Suprapubic skin (tissue), 4 donors: ENCODE measurements around the gene CHST1. TPM values are rescaled to one million over a fixed set of nuclear protein-coding genes. Genes with fewer than 3 reads are reported as not detected.

Source experiments
- DNase-seq, 2 donors: peaks; one replicate each; pipeline ENCODE4 v3.0.0-alpha.2; 2019; ENCODE audit warnings: low spot score in 2 of 2
- H3K27ac ChIP-seq: fragments of 200-600 bp; sonication (generic); one replicate; pipeline ENCODE4 v1.5.1; 2019
- H3K27me3 ChIP-seq: fragments of 200-600 bp; sonication (generic); one replicate; pipeline ENCODE4 v1.5.1; 2019
- H3K36me3 ChIP-seq: fragments of 200-600 bp; sonication (generic); one replicate; pipeline ENCODE4 v1.5.1; 2019
- H3K4me1 ChIP-seq: fragments of 200-600 bp; sonication (generic); one replicate; pipeline ENCODE4 v1.5.1; 2019
- H3K4me3 ChIP-seq: fragments of 200-600 bp; sonication (generic); one replicate; pipeline ENCODE4 v1.5.1; 2019; ENCODE audit warnings: mild to moderate bottlenecking
- H3K9me3 ChIP-seq: fragments of 200-600 bp; sonication (generic); one replicate; pipeline ENCODE4 v1.5.1; 2019
- EP300 ChIP-seq: sonication (generic); formaldehyde crosslinking; IDR thresholded peaks from one replicate; pipeline ENCODE4 v1.6.1; 2017; ENCODE audit warnings: antibody characterized with exemption
- POLR2A ChIP-seq, 2 donors: fragments of 450-650 bp; IDR thresholded peaks; one replicate each; pipeline ENCODE4 v1.6.1; 2017; ENCODE audit warnings: antibody characterized with exemption in 2 of 2, mild to moderate bottlenecking in 2 of 2, moderate library complexity in 2 of 2
- POLR2AphosphoS5 ChIP-seq, 3 donors: sonication (generic); formaldehyde crosslinking; IDR thresholded peaks; one replicate each; pipeline ENCODE4 v1.6.1; 2017; ENCODE audit warnings: antibody characterized with exemption in 3 of 3
- WGBS: methylation state at CpG from one replicate; pipeline ENCODE4 v1.1.5; 2018; 5-methylcytosine and 5-hydroxymethylcytosine counted together
- total RNA-seq, 4 donors: library from RNA; depleted of rRNA; stranded (reverse); fragments of >200 nt; gene quantifications; one replicate each; pipeline ENCODE4 v1.1.0, GENCODE V29; 2016
- TF ChIP-seq, protein P1 (sequence below), 2 donors: fragments of 200-600 bp in 1 of 2; fragments of 450-650 bp in 1 of 2; sonication (generic) in 1 of 2; IDR thresholded peaks; one replicate each; pipeline ENCODE4 v1.5.1; 2016 to 2019; ENCODE audit warnings: antibody characterized with exemption in 2 of 2, mild to moderate bottlenecking in 1 of 2, moderate library complexity in 1 of 2

CHST1 gene
- total RNA-seq, 4 donors from 2014 or later = 0.38 to 1.1 (median 0.94) TPM; not detected in 1

DNA sequence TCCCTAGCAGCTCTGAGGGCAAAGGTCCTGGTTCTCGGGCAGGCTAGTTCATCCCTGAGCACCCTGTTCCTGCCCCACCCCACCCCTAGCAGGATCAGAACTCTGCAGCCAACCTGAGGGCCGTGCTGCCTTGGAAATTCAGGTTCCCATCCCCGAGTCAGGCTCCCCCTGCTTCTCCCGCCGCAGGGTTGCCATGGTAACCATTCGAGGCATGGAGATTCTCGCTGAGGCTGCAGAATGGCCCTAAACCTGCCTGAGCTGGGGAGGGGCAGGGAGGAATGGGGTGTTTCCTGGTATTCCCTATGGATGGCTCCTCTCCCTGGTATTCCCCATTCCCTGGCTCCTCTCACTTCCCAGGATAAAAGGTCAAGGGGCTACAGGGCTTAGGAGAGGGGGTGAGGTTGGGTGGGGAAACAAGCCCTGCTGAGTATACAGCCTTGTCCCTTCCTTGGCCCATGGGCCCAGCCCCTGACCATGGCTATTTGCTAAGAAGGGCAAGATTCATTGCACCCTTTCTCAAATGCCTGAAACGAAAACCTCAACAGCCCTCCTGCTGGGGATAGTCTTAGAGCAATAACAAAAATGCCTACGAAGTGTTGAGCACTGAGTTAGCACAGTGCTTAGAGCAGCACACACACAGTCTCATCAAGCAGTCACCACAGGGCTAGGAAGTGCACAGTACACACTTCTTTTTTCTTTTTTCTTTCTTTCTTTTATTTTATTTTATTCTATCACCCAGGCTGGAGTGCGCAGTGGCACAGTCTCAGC, 58.7 kb downstream of the CHST1 start:
- H3K27ac ChIP-seq = no peak overlapping the region
- WGBS = 24% methylated on average over 9 of the region's 10 CpGs
- H3K9me3 ChIP-seq = no peaks in the 10 kb centered on the region
- H3K4me3 ChIP-seq = no peak overlapping the region
- TF ChIP-seq, protein P1, sequence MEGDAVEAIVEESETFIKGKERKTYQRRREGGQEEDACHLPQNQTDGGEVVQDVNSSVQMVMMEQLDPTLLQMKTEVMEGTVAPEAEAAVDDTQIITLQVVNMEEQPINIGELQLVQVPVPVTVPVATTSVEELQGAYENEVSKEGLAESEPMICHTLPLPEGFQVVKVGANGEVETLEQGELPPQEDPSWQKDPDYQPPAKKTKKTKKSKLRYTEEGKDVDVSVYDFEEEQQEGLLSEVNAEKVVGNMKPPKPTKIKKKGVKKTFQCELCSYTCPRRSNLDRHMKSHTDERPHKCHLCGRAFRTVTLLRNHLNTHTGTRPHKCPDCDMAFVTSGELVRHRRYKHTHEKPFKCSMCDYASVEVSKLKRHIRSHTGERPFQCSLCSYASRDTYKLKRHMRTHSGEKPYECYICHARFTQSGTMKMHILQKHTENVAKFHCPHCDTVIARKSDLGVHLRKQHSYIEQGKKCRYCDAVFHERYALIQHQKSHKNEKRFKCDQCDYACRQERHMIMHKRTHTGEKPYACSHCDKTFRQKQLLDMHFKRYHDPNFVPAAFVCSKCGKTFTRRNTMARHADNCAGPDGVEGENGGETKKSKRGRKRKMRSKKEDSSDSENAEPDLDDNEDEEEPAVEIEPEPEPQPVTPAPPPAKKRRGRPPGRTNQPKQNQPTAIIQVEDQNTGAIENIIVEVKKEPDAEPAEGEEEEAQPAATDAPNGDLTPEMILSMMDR (IDR thresholded peaks at IDR 0.05) = no peak
- TF ChIP-seq EP300 (no peak), POLR2AphosphoS5 (IDR thresholded peaks at IDR 0.05) (no peak), POLR2A (IDR thresholded peaks at IDR 0.05) (no peak)
- no peak for DNase-seq
- no peaks in the 10 kb centered on the region for H3K4me1 ChIP-seq
- H3K36me3 ChIP-seq = no peaks in the 10 kb centered on the region
- peaks cover 50% of the 10 kb centered on the region for H3K27me3 ChIP-seq

DNA sequence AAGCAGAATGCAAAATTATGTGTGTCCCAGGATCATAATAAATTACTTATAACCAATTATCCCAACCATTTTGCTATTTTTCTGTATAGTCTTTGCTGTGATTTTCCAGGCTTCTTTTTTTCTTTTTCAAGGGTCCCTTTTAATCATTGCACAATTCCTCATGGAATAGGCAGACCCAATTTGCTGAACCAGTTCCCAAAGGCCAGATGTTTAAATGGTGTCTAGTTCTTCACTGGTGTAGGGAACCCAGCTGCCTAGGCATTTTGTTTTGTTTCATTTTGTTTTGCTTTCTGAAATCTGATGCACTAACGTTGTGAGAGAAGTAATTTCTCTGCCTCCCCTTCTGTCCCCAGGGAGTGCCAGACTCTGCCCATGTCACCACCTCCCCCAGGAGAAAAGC, 60.4 kb downstream of the CHST1 start:
- H3K27ac ChIP-seq = no peak overlapping the region
- TF ChIP-seq POLR2AphosphoS5 (IDR thresholded peaks at IDR 0.05) = no peak
- no peak for TF ChIP-seq POLR2A (IDR thresholded peaks at IDR 0.05)
- TF ChIP-seq, protein P1 (IDR thresholded peaks at IDR 0.05) = no peak
- no peak for TF ChIP-seq EP300
- DNase-seq = no peak
- H3K4me3 ChIP-seq = no peak overlapping the region
- no peaks in the 10 kb centered on the region for H3K36me3 ChIP-seq
- H3K9me3 ChIP-seq = no peaks in the 10 kb centered on the region
- H3K27me3 ChIP-seq = peaks cover 51% of the 10 kb centered on the region
- WGBS = 15% methylated on average over 1 of the region's 1 CpG
- no peaks in the 10 kb centered on the region for H3K4me1 ChIP-seq

DNA sequence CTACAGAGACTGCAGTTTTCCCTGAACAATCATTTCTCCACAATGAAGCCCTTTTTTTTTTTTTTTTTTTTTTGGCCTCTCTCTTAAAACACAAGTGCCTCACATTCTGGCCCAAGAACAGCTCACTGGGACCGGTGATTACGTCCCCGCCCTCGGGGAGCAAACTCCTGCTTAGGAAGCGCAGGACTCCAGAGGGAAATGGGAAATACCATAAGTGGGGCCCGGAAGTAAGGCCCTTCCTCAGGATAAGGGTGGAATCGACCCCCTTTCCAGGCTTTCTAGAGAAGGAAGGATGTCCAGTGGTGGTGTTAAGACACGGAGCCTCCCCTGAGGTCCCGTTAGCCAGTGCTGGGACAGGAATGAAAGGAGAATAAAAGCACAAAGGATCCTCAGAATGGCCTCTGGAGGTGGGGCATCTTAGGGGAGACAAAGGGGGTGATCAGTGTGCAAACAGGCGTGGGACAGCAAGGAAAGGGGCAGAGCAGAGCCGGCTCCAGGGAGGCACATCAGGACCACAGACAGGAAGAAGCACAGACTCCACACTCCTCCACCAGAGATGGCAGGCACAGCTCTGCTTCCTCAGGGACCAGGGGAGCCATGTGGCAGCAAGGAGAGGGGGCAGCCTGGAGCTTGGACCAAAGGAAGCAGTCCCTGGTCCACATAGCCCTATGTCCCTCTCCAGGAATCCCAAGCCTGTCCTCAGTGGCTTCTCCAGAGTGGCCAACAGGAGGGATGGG, 61.3 kb downstream of the CHST1 start:
- DNase-seq = no peak
- H3K4me1 ChIP-seq = no peaks in the 10 kb centered on the region
- no peaks in the 10 kb centered on the region for H3K36me3 ChIP-seq
- no peak overlapping the region for H3K27ac ChIP-seq
- no peaks in the 10 kb centered on the region for H3K9me3 ChIP-seq
- peaks cover 52% of the 10 kb centered on the region for H3K27me3 ChIP-seq
- 34% methylated on average over 11 of the region's 11 CpGs for WGBS
- TF ChIP-seq POLR2A (IDR thresholded peaks at IDR 0.05) (no peak), POLR2AphosphoS5 (IDR thresholded peaks at IDR 0.05) (no peak), EP300 (no peak)
- TF ChIP-seq, protein P1 (IDR thresholded peaks at IDR 0.05) = no peak
- no peak overlapping the region for H3K4me3 ChIP-seq

DNA sequence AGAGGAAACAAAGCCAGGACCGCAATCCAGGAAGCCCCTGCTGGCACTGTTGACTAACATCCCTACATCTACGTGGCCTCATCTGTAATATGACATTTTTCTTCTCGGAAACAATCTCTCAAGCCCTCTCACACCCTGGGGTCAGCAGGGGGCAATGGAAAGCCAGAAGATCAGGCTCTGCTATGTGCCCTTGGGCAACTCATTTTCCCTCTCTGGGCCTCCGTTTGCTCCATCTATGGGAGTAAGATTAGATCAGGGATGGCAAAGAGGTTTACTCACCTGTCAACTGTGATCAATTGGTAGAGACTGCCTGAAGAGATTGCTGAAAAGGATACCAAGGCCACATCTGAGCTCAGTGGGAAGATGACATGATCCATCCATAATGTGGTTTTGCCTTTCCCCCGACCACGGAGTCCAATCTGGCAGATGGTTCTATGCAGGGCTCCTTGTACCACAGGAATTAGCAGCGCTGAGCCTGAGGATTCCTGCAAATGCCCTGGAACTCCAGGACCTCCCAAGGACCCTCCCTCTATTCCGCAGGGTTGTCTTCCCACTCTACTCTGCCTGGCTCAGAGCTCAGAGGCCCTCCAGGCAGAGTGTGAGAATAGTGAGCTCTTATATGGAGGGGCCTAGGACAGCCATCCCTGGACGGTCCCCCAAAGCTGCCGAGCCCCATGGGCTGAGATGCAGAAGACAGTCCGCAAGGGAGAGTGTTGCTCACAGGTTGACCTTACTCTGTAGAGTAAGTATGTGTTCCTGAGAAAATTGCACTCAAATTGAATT, 66.1 kb downstream of the CHST1 start:
- Histone ChIP-seq H3K9me3 (no peaks in the 10 kb centered on the region), H3K27ac (no peak overlapping the region), H3K4me1 (no peaks in the 10 kb centered on the region), H3K4me3 (no peak overlapping the region), H3K36me3 (no peaks in the 10 kb centered on the region), H3K27me3 (peaks cover 28% of the 10 kb centered on the region)
- WGBS = 56% methylated on average over 8 of the region's 11 CpGs
- no peak for DNase-seq
- TF ChIP-seq POLR2A (IDR thresholded peaks at IDR 0.05) = no peak
- TF ChIP-seq POLR2AphosphoS5 (IDR thresholded peaks at IDR 0.05) = no peak
- TF ChIP-seq EP300 = no peak
- TF ChIP-seq, protein P1 (IDR thresholded peaks at IDR 0.05) = no peak

Other genes starting within 250 kb of the CHST1 start
- 10 to 100 TPM in 1 of 4 donors, 1 to 10 TPM in 3; 6.7 to 10.1 (median 8.8) TPM for gene SLC35C1, start 139.5 kb upstream of the CHST1 start, total RNA-seq
- gene CRY2, start 181.9 kb upstream of the CHST1 start, total RNA-seq = 100 to 1,000 TPM in 1 of 4 donors, 10 to 100 TPM in 3; 86.1 to 141 (median 93.4) TPM
- gene MAPK8IP1, start 220.0 kb upstream of the CHST1 start, total RNA-seq = 1 to 10 TPM; 3.6 to 8.0 (median 4.5) TPM
- 1 to 10 TPM in 3 of 4 donors, not detected in 1; 1.7 to 3.7 (median 1.7) TPM for gene FREY1, start 241.6 kb upstream of the CHST1 start, total RNA-seq